Activated naive CD4-positive, alpha-beta T cell treated with anti-CD3 and anti-CD28 coated beads, Interleukin-2, amount 10 ng/mL, durations not matched to agents 7 days and 5 days (primary cell): Measurements from ENCODE around the gene GPRIN1.

Experiments used
- CTCF ChIA-PET: fragments of 350-600 bp; sonication (Branson Sonifier 250); formaldehyde crosslinking; loops from one replicate; lab custom pipeline; 2021; ENCODE audit warnings: antibody characterized with exemption; lab: Charles Lee
- DNase-seq: peaks from one replicate; pipeline ENCODE4 v3.0.0-alpha.2; 2020
- H3K27ac Mint-ChIP-seq: one replicate; pipeline ENCODE4 v1.8.0; 2021; ENCODE audit warnings: mild to moderate bottlenecking, moderate library complexity, mixed read lengths
- H3K27me3 Mint-ChIP-seq: one replicate; pipeline ENCODE4 v1.8.0; 2021; ENCODE audit warnings: mild to moderate bottlenecking, mixed read lengths
- H3K36me3 Mint-ChIP-seq: one replicate; pipeline ENCODE4 v1.8.0; 2021; ENCODE audit warnings: mixed read lengths
- H3K4me1 Mint-ChIP-seq: one replicate; pipeline ENCODE4 v1.8.0; 2021; ENCODE audit warnings: mixed read lengths
- H3K4me3 Mint-ChIP-seq: one replicate; pipeline ENCODE4 v1.8.0; 2021; ENCODE audit warnings: mild to moderate bottlenecking, moderate library complexity, mixed read lengths
- H3K9me3 Mint-ChIP-seq: one replicate; pipeline ENCODE4 v1.8.0; 2021; ENCODE audit warnings: mixed read lengths

The GPRIN1 gene

DNA sequence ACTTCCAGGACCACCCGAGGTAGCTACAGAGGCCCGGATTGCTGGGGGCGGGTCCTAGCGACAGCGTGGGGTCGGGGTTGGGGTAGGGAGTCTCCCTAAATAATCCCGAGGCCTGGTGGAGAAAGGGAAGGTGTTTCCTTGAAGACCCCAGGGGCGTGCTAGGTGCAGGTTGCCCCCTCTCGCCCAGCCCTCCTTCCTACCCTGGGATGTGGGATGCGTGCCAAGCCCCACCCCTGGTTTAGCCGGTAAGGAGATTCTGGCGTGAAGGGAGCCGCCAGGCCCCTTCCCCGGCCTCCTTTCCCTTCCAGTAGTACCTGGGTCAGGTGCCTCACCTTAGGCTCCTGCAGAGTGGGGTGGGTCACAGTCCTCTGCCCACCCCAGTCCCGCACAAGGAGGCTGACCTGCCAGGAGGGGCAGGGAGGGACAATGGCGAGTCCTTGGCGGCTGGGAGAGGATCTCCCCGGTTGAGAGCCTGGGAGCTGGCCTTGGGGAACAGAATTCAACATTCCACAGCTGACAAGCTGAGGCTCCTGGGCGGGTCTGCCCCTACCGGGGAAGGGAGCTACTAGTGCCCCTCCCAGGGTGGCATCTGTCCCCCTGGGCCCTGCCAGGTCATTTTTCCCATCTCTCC lies 38.0 kb upstream of the GPRIN1 start:
- no peak for DNase-seq
- Mint-ChIP-seq H3K9me3 (no peaks in the 10 kb centered on the region), H3K27ac (peak overlapping the region; percentile 90), H3K4me1 (peaks cover 54% of the 10 kb centered on the region), H3K36me3 (peaks cover 16% of the 10 kb centered on the region), H3K4me3 (peak overlapping the region; percentile 88), H3K27me3 (peaks cover 8% of the 10 kb centered on the region)
- CTCF ChIA-PET: interaction anchor here (3.1 to 3.5 kb wide), 2 partner anchors 10 to 13 kb away, joined by 20 to 22 read pairs; no protein-coding TSS in a partner anchor

DNA sequence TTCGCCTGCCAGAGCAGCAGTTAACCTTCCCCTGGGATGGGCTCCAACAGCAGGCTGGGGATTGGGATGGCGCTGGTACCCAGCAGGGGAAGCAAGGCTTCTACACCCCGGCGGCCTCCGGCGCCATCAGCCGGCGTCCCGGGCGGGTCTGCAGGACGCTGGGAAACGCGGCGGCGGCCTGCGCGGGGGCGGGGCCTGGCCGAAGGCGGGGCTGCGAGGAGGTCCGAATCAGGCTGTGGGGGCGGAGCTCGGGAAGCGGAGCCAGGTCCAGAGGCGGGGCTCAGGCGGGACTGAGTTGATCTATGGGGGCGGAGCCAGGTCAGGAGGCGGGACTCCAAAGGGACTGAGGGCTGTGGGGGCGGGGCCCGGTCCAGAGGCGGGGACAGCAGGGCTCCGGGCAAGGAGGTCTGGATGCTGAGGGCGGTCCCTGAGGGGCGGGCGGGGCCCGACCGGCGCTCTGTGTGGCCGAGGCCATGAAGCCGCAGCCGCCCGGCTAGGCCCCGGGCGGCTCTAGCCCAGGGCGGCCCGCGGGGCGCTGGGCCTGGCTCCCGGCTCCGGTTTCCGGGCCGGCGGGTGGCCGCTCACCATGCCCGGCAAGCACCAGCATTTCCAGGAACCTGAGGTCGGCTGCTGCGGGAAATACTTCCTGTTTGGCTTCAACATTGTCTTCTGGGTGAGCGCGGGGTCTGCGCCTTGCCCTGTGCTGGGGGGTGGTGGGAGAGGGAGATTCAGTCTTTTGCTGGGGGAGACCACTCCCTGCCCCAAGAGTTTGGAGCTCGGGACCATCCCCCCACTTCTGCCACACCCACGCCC lies 37.3 kb upstream of the GPRIN1 start, which contains the start of gene TSPAN17:
Gene TSPAN17 (plus strand): TSS at position 455 of the 813 bp plus-strand sequence. CDS start 132 bp downstream, at position 587.
- CTCF ChIA-PET: interaction anchor here (0.6 to 3.5 kb wide), 6 partner anchors 10 to 144 kb away, joined by 4 to 22 read pairs (median 5); partner anchors contain the start of genes EIF4E1B and SNCB
- H3K27ac Mint-ChIP-seq: peak within 1 kb of the TSS; percentile 90
- H3K4me3 Mint-ChIP-seq: peak within 1 kb of the TSS; percentile 88
- H3K27me3 Mint-ChIP-seq: peaks cover 10% of the 10 kb centered on the region
- peaks cover 15% of the 10 kb centered on the region for H3K36me3 Mint-ChIP-seq
- H3K9me3 Mint-ChIP-seq: no peaks in the 10 kb centered on the region
- DNase-seq: peak; percentile 100
- peaks cover 54% of the 10 kb centered on the region for H3K4me1 Mint-ChIP-seq

DNA sequence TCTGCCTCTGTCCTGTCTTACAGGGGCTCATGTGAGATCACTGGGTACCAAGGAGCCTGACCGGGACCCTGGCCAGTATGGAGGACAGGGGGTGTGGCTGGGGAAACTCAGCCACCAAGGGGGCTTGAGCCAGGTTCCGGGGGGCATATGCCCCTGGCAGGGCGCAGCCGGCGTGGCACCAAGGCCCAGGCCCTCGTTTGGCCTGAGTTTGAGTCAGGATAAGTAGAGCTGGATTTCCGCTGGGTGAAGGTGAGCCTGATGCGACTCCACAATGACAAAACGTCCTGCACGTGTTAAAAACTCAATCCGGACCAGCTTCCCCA lies 36.7 kb upstream of the GPRIN1 start:
- Mint-ChIP-seq H3K36me3 (peaks cover 12% of the 10 kb centered on the region), H3K4me3 (peak overlapping the region; percentile 88), H3K27ac (peak overlapping the region; percentile 84), H3K27me3 (peaks cover 10% of the 10 kb centered on the region), H3K4me1 (peaks cover 52% of the 10 kb centered on the region), H3K9me3 (no peaks in the 10 kb centered on the region)
- CTCF ChIA-PET: interaction anchor here (0.6 to 3.5 kb wide), 6 partner anchors 11 to 144 kb away, joined by 4 to 22 read pairs (median 5); partner anchors contain the start of genes EIF4E1B and SNCB
- no peak for DNase-seq

DNA sequence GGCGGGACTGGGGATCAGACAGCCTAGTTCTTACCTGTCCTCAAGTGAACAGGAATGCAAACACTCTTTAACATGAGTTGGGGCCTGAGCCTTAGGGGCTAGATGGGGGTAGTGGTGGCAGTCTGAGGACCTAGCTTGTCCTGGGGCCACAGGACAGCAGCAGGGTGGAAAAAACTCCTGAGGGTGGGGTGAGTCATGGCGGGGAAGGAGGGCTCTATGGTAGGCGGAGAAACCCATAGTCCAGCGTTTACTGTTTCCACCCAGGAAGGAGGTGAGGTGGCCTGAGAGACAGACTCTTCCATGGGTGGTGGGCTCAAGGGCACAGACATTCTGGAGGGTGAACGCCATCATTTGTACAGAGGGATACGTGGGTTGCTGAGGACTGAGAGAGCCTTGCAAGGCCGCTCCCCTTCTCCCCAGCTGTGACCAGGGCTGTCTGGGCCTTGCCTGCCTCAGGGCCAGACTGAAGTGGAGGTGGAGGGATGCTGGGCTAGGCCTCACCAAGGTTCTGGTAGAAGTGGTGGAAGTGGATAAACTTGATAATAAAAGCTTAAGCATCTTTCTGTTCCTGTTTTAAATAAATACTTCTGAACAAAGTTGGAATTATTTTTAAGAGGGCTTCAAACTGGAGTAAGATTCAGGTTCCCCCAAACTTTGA lies 36.2 kb upstream of the GPRIN1 start:
- DNase-seq: no peak
- Mint-ChIP-seq H3K36me3 (peaks cover 12% of the 10 kb centered on the region), H3K4me3 (peak overlapping the region; percentile 88), H3K4me1 (peaks cover 48% of the 10 kb centered on the region), H3K9me3 (no peaks in the 10 kb centered on the region), H3K27me3 (peaks cover 10% of the 10 kb centered on the region), H3K27ac (peak overlapping the region; percentile 81)
- CTCF ChIA-PET: interaction anchor here (0.9 to 3.5 kb wide), 4 partner anchors 11 to 76 kb away, joined by 4 to 22 read pairs (median 12); no protein-coding TSS in a partner anchor

DNA sequence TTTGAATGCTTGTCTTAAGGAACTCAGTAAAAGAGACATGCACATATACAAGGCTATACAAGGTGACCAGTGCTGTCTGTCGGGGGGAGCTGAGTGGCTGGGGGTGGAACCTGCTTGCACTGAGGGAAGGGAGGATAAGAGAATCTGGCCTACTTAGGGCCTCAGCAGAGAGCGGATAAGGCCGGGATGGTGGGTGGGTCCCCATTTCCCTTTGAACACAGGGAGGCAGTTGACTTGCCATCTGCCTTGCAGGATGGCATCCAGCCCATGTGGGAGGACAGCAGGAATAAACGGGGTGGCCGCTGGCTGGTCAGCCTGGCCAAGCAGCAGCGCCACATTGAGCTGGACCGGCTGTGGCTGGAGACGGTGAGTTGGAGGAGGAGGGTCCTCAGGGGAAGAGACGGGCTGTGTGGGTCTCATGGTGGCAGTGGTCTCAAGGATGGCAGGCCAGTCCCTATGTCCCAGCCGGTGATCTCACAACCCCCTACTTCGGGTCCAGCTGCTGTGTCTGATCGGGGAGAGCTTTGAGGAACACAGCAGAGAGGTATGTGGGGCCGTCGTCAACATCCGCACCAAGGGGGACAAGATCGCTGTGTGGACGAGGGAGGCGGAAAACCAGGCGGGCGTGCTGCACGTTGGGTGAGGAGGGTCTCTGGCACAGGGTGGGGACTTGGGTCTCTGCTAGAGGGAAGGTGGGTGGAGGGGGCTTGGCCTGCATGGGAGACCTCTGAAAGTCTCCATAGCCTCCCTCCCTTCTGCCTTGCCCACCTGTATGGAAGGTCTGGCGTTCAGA lies 35.1 kb upstream of the GPRIN1 start:
- H3K27ac Mint-ChIP-seq: no peak overlapping the region
- H3K4me3 Mint-ChIP-seq: no peak overlapping the region
- no peak for DNase-seq
- peaks cover 11% of the 10 kb centered on the region for H3K27me3 Mint-ChIP-seq
- peaks cover 6% of the 10 kb centered on the region for H3K36me3 Mint-ChIP-seq
- CTCF ChIA-PET: no interaction called here
- H3K4me1 Mint-ChIP-seq: peaks cover 37% of the 10 kb centered on the region
- no peaks in the 10 kb centered on the region for H3K9me3 Mint-ChIP-seq

DNA sequence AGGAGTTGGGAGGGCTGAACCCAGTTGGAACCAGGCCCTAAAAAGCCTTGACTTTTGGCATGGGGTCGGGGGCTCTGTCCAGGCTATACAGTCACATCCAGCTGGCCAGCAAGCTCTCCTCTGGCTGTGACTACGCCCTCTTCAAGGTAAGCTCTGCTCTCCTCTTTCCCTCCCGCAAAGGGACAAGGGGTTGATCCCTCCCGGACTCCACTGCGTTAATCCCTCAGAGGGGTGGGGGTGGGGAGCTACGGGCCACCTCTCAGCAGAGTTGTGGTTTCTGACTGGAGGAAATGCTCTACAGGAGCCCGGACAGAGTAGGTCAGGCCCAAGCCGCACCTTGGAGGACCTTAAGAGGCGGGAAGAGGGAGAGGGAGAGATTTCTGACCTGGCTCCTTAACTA lies 34.3 kb upstream of the GPRIN1 start:
- Mint-ChIP-seq H3K9me3 (no peaks in the 10 kb centered on the region), H3K4me3 (no peak overlapping the region), H3K27ac (no peak overlapping the region), H3K36me3 (peaks cover 6% of the 10 kb centered on the region), H3K27me3 (peaks cover 18% of the 10 kb centered on the region), H3K4me1 (peaks cover 30% of the 10 kb centered on the region)
- no peak for DNase-seq
- CTCF ChIA-PET: no interaction called here

DNA sequence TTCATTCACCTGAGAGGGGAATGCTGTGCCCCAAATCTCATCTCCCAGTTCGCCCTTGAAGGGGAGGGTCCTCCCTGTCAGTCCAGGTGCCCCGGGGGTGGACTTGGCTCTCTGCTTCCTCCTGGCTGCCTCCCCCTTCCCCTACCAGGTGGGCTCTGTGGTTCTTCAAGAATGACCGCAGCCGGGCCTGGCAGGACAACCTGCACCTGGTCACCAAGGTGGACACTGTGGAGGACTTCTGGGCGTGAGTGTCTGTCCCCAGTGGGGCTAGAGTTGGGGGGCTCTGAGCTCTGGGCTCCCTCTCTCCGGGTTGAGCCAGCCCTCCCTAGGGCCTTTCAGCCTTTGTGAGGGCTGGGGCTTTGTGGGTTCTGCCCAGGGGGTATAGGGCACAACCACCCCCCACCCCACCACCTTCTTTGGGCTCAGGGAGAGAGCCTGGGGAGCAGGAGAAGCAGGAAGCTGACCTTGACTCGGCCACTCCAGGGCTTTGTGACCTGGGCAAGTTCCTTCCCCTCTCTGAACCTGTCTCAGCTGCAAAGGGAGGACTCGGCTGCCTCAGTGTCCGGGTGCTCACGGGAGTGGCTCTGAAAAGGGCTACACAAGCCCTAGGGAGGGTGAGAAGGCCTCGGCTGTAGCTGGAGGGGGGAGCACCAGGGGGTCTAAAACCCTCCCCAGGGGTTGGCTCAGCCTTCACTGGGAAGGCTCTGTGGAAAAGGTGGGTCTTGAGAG lies 33.7 kb upstream of the GPRIN1 start:
- peaks cover 18% of the 10 kb centered on the region for H3K27me3 Mint-ChIP-seq
- H3K4me3 Mint-ChIP-seq: no peak overlapping the region
- peaks cover 24% of the 10 kb centered on the region for H3K4me1 Mint-ChIP-seq
- CTCF ChIA-PET: no interaction called here
- H3K9me3 Mint-ChIP-seq: no peaks in the 10 kb centered on the region
- peaks cover under 1% of the 10 kb centered on the region for H3K36me3 Mint-ChIP-seq
- H3K27ac Mint-ChIP-seq: no peak overlapping the region
- no peak for DNase-seq

DNA sequence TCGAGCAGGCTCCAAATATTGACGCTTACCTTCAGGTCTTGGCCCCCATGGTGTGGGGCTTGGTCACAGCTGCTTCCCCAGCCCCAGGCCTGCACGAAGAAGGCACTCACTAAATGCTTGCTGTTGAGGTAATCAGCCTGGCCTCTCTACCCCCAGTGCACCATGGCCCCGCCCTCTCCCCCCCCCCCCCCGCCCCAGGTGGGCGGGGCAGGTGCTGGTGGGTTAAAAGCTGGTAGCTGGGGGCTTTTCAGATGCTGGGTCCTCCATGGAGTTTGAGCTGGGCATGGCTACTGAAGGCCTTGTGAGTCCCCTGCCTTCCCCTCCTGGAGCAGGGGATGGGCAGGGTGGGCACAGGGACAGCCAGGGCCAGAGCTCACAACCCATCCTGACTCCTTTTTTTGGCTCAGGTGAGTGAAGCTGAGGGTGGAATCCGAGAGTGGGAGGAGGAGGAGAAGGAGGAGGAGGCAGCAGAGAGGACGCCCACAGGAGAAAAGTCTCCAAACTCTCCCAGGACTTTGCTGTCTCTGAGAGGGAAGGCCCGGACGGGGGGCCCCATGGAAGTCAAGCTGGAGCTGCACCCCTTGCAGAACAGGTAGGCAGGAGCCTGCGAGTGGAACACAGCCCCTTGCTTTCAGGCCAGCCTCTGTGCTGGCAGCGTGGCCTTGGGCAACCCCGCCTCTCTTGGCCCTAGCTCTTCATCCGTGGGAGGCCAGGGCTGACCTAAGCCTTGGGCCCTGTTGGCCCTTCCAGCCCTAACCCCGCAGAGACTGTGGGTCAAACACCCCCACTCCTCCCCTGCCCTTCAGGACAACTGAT lies 32.9 kb upstream of the GPRIN1 start:
- Mint-ChIP-seq H3K27me3 (peaks cover 19% of the 10 kb centered on the region), H3K4me1 (peaks cover 18% of the 10 kb centered on the region), H3K27ac (no peak overlapping the region), H3K9me3 (no peaks in the 10 kb centered on the region), H3K4me3 (no peak overlapping the region), H3K36me3 (no peaks in the 10 kb centered on the region)
- CTCF ChIA-PET: no interaction called here
- DNase-seq: no peak

DNA sequence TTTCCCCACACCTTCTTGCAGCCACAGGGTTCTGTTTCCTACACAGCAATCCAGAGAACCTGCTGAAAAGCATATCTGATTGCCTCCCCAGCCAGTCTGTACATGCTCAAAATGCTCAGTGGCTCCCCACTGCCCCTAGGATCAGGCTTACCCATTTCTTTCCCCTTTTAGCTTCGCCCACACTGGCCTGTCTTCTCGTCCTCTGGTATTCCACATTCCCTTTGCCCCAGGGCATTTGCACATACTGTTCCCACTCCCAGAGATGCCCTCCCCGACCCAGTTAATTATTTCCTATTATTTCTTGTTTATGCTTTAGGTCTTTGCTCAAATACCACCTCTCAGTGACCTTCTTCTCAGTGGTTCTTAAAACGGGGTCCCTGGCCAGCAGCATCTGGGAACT lies 30.7 kb upstream of the GPRIN1 start:
- DNase-seq: no peak
- Mint-ChIP-seq H3K4me3 (no peak overlapping the region), H3K27ac (no peak overlapping the region), H3K36me3 (no peaks in the 10 kb centered on the region), H3K27me3 (peaks cover 42% of the 10 kb centered on the region), H3K9me3 (no peaks in the 10 kb centered on the region), H3K4me1 (peaks cover 3% of the 10 kb centered on the region)
- CTCF ChIA-PET: no interaction called here

DNA sequence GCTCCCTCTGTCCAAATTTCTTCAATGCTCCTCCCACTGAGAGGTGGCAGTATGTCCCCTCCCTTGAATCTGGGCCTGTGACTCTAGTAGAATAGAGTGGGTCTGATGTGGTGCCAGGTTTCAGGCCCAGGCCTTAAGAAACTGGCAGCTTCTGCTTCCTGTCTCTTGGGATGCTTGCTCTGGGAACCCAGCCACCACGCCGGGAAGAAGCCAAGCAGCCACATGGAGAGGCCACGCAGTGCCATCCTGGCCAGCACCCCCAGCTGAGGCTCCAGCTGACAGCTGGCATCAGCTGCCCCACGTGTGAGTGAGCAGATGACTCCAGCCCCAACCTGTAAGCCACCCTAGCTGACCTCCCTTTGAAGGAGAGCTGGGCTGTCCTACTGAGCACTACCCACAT lies 30.0 kb upstream of the GPRIN1 start:
- CTCF ChIA-PET: no interaction called here
- peaks cover 48% of the 10 kb centered on the region for H3K27me3 Mint-ChIP-seq
- H3K4me3 Mint-ChIP-seq: no peak overlapping the region
- H3K4me1 Mint-ChIP-seq: peaks cover under 1% of the 10 kb centered on the region
- H3K27ac Mint-ChIP-seq: no peak overlapping the region
- no peaks in the 10 kb centered on the region for H3K36me3 Mint-ChIP-seq
- no peak for DNase-seq
- H3K9me3 Mint-ChIP-seq: no peaks in the 10 kb centered on the region

DNA sequence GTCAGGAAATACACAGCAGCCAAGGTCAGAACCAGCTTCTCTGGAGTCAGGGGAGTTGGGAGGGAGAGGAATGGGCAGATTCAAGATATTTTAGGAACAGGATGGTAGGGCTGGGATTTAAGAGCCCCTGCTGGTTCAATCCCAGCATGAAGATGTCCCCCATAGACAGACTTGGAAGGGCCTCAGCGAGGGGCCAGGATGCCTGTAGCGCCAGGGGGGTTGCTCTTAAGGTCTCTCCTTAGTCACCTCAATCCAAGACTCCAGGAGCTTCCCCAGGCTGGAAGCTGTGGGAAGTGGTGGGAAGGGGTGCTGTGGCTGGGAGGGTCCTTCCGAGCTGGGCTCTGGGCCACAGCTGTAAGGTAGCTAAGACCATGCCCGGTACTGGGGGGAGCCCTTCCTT lies 29.3 kb upstream of the GPRIN1 start:
- no peak overlapping the region for H3K4me3 Mint-ChIP-seq
- no peak for DNase-seq
- CTCF ChIA-PET: no interaction called here
- H3K27me3 Mint-ChIP-seq: peaks cover 55% of the 10 kb centered on the region
- peaks cover under 1% of the 10 kb centered on the region for H3K4me1 Mint-ChIP-seq
- no peak overlapping the region for H3K27ac Mint-ChIP-seq
- H3K36me3 Mint-ChIP-seq: no peaks in the 10 kb centered on the region
- no peaks in the 10 kb centered on the region for H3K9me3 Mint-ChIP-seq

DNA sequence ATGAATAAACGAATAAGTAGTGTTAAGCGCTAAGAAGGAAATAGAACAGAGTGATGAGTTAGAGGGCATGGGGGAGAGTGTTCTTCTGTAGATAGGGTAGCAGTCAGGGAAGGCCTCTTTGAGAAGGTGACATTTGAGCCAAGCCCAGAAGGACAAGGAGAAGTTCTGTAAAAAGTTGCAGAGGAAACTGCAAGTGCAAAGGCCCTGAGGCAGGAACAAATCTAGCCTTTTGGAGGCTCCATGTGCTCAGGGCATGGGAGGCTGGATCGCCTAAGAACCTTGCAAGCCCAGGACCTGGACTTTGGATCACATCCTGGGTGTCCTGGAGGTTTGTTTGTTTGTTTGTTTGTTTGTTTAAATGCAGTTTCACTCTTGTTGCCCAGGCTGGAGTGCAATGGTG lies 28.5 kb upstream of the GPRIN1 start:
- DNase-seq: no peak
- peaks cover 56% of the 10 kb centered on the region for H3K27me3 Mint-ChIP-seq
- CTCF ChIA-PET: no interaction called here
- no peak overlapping the region for H3K27ac Mint-ChIP-seq
- H3K36me3 Mint-ChIP-seq: no peaks in the 10 kb centered on the region
- H3K9me3 Mint-ChIP-seq: no peaks in the 10 kb centered on the region
- peaks cover 6% of the 10 kb centered on the region for H3K4me1 Mint-ChIP-seq
- no peak overlapping the region for H3K4me3 Mint-ChIP-seq

DNA sequence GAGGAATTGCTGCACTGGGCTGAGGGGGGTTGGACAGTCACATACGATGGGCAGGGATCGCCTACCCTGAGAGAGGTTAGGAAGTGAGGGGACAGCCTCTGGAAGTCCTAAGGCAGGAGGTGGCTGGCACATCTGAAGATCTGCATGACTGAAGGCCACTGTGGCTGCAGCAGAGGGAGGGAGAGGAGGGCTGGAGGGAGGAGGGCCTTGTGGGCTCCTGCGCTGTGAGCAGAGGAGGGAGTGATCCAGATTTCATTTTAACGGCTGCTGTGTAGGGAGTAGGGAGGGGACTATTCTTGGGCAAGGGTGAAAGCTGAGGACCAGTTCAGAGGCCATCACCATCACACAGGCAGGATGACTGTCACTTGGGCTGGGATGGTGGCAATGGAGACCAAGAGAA lies 27.6 kb upstream of the GPRIN1 start:
- Mint-ChIP-seq H3K4me3 (no peak overlapping the region), H3K36me3 (no peaks in the 10 kb centered on the region), H3K27me3 (peaks cover 61% of the 10 kb centered on the region), H3K27ac (no peak overlapping the region), H3K4me1 (peaks cover 6% of the 10 kb centered on the region), H3K9me3 (no peaks in the 10 kb centered on the region)
- CTCF ChIA-PET: no interaction called here
- no peak for DNase-seq
